HFFc6 (cell line): ENCODE measurements around the gene PLEKHJ1. TPM values are rescaled to one million over a fixed set of nuclear protein-coding genes. Genes with fewer than 3 reads are reported as not detected.
A peak's percentile ranks its signal among the peaks of the same experiment; 100 is the strongest.

Source experiments
- DNase-seq: peaks from one replicate; pipeline ENCODE4 v3.0.0-alpha.2; 2018
- H3K27ac Mint-ChIP-seq: 2 replicates; pipeline ENCODE4 v1.8.0; 2020; ENCODE audit warnings: mild to moderate bottlenecking, mixed read lengths
- H3K27me3 Mint-ChIP-seq: 2 replicates; pipeline ENCODE4 v1.8.0; 2021; ENCODE audit warnings: mild to moderate bottlenecking, moderate library complexity, mixed read lengths; ENCODE audit not compliant: insufficient read depth
- H3K36me3 Mint-ChIP-seq: 2 replicates; pipeline ENCODE4 v1.8.0; 2021; ENCODE audit warnings: low read depth, mixed read lengths
- H3K4me1 Mint-ChIP-seq: 2 replicates; pipeline ENCODE4 v1.8.0; 2020; ENCODE audit warnings: low read depth, mixed read lengths
- H3K4me3 Mint-ChIP-seq: 2 replicates; pipeline ENCODE4 v1.8.0; 2020; ENCODE audit warnings: mild to moderate bottlenecking, moderate library complexity, mixed read lengths
- H3K9me3 Mint-ChIP-seq: 2 replicates; pipeline ENCODE4 v1.8.0; 2020; ENCODE audit warnings: mild to moderate bottlenecking, mixed read lengths
- total RNA-seq, 6 experiments: library from RNA; stranded (reverse); fragmentation: NEBNext Ultra II Directional; extraction: Animal tissue kit (Norgen Biotek cat#: 25700); gene quantifications; 2 replicates in 1 of 6; 3 replicates in 5 of 6; pipeline ENCODE4 v1.2.3, GENCODE V29; 2021
- TF ChIP-seq, protein P1 (sequence below): fragments of 200-600 bp; sonication (generic); IDR thresholded peaks from 2 replicates; pipeline ENCODE4 v1.5.0; 2021; ENCODE audit warnings: antibody characterized with exemption, mild to moderate bottlenecking

The PLEKHJ1 gene
- total RNA-seq, 6 experiments from 2014 or later, result 45.9 to 57.3 (median 50.2) TPM

DNA sequence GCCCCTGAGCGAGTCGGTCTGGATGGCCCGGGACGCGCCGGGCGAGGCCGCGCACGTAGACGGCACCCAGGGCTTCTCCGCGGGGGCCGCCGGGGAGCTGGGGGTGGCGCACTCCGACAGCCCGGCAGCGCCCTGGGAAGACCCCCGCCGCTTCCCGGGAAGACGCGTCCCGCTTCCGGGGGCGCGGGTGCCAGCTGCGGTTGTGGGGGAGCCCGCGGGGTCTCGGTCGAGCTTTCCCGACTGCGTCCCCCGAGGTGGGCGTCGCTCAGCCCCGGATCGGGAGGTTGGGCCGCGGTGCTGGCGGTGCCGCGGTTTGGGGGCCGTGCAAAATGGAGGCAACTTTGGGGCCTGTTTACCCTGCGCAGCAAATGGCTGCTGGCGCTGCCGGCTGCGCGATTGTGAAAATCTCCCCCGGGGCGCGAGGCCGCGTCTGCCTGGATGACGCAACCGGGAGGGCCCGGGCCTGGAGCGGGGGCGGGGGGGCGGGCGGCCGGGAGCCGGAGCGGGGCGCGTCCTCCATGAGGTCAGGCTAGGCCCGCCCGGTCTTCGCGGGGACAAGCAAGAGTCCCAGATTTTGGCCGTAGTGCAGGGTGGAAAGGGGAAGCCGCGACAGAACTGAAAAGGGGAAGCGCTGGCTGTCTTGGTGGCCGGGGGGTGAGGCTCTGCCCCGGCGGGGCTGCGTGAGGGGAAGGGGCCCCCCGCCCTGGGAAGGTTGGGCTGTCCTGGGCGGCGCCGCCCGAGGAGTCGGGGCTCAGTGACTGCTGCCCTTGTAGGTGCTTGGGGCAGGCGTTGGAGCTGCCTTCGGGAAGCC, 34.5 kb upstream of the PLEKHJ1 start:
- Mint-ChIP-seq H3K36me3 (peaks cover 29% of the 10 kb centered on the region), H3K4me3 (peak overlapping the region; percentile 97), H3K27me3 (peaks cover 30% of the 10 kb centered on the region), H3K9me3 (no peaks in the 10 kb centered on the region), H3K27ac (peak overlapping the region; percentile 85), H3K4me1 (peaks cover 40% of the 10 kb centered on the region)
- TF ChIP-seq, protein P1, sequence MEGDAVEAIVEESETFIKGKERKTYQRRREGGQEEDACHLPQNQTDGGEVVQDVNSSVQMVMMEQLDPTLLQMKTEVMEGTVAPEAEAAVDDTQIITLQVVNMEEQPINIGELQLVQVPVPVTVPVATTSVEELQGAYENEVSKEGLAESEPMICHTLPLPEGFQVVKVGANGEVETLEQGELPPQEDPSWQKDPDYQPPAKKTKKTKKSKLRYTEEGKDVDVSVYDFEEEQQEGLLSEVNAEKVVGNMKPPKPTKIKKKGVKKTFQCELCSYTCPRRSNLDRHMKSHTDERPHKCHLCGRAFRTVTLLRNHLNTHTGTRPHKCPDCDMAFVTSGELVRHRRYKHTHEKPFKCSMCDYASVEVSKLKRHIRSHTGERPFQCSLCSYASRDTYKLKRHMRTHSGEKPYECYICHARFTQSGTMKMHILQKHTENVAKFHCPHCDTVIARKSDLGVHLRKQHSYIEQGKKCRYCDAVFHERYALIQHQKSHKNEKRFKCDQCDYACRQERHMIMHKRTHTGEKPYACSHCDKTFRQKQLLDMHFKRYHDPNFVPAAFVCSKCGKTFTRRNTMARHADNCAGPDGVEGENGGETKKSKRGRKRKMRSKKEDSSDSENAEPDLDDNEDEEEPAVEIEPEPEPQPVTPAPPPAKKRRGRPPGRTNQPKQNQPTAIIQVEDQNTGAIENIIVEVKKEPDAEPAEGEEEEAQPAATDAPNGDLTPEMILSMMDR, result no peak
- peak; percentile 77 for DNase-seq

- peaks cover 38% of the 10 kb centered on the region for H3K4me1 Mint-ChIP-seq
- H3K27me3 Mint-ChIP-seq, result peaks cover 28% of the 10 kb centered on the region
- peak overlapping the region; percentile 88 for H3K27ac Mint-ChIP-seq
- H3K36me3 Mint-ChIP-seq, result peaks cover 27% of the 10 kb centered on the region
- DNase-seq, result no peak
- no peaks in the 10 kb centered on the region for H3K9me3 Mint-ChIP-seq
- TF ChIP-seq, protein P1, result no peak
- H3K4me3 Mint-ChIP-seq, result peak overlapping the region; percentile 89
Observed at GRCh38 chr19:2270157-2270422, 34.0 kb upstream of the PLEKHJ1 start.

DNA sequence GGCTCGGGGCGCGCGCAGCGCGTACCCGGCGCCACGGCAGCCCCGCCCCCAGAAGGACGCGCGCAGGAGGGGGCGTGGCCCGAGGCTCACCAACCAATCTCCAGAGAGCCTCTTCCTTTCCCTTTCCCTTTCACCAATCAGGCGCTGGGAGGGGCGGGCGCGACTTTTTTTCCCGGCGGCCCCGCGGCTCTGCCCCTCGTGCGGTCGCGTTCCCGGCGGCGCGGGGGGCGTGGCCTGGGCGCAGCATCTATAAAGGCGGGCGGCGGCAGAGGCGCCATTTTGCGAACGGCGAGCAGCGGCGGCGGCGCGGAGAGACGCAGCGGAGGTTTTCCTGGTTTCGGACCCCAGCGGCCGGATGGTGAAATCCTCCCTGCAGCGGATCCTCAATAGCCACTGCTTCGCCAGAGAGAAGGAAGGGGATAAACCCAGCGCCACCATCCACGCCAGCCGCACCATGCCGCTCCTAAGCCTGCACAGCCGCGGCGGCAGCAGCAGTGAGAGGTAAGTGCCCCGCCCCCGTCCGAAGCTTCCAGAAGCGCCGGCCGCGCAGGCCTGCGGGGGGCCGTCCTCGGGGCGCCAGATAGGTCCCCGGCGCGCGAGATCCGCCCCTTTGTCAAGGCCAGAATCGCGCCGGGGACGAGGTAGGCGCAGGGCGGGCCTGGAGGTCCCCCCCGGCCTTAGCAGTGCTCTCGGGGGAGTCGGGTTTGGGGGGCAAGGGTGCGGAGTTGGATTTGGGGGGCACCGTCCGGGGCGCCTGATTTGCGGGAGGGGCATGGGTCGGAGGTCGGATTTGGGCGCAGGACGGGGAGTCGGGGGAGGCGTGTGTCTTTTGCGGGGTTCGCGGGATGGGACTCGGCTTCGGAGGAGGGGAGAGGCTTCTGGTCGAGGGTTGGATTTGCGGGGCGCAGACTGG, 33.4 kb upstream of the PLEKHJ1 start:
- Mint-ChIP-seq H3K4me1 (peaks cover 34% of the 10 kb centered on the region), H3K4me3 (peak overlapping the region; percentile 89), H3K27ac (peak overlapping the region; percentile 88), H3K9me3 (no peaks in the 10 kb centered on the region), H3K36me3 (peaks cover 23% of the 10 kb centered on the region), H3K27me3 (peaks cover 24% of the 10 kb centered on the region)
- TF ChIP-seq, protein P1, result no peak; the same call in 1 of the 2 replicates
- peak; percentile 97 for DNase-seq

DNA sequence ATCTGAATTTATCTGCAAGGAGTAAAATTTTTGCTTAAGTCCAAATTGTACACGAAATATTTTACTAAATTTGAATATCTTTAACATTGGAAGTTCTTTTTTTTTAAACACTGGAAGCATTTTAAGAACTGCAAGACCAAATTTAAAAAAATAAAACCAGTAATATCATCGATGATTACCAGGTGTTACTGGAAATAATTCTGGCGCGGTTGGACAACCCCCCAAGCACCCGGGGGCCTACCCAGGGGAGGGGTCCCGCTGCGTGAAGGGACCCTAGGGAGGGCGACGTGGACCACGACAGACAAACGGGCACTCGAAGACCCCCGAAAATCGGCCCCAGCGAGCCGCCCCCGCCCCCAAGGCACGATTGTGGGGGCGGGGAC, 32.7 kb upstream of the PLEKHJ1 start:
- Mint-ChIP-seq H3K4me1 (peaks cover 28% of the 10 kb centered on the region), H3K27me3 (peaks cover 18% of the 10 kb centered on the region), H3K27ac (peak overlapping the region; percentile 48), H3K9me3 (no peaks in the 10 kb centered on the region), H3K36me3 (peaks cover 17% of the 10 kb centered on the region), H3K4me3 (peak overlapping the region; percentile 89)
- DNase-seq, result no peak
- TF ChIP-seq, protein P1, result no peak

DNA sequence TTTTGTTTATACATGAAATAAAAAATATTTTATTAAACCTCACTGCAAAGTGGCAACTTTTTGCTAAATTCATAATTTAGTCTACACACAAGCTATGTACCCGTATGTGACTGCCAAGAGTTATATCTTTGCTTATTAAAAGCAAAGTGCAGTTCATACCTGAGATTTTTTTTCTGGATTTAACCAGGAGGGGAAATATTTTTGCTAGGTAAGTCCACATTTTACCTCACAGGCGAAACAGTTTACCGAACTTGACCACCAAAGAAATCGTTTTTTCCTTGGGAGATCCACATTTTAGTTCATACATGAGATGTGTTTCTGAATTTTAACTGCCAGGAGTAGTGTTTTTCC, 32.3 kb upstream of the PLEKHJ1 start:
- DNase-seq, result no peak
- Mint-ChIP-seq H3K4me1 (peaks cover 24% of the 10 kb centered on the region), H3K9me3 (no peaks in the 10 kb centered on the region), H3K27me3 (peaks cover 17% of the 10 kb centered on the region), H3K27ac (peak overlapping the region; percentile 48), H3K4me3 (peak overlapping the region; percentile 89), H3K36me3 (peaks cover 15% of the 10 kb centered on the region)
- TF ChIP-seq, protein P1, result no peak
